NCI-H446 treated with DMSO at 0.1 percent for 48 hours (cell line): ENCODE data around the gene AP2A1.
"Not testable (repeated sequence)": the region's sequence is repeated elsewhere in the genome, so short reads cannot be mapped to it uniquely, and the experiment has no call there.

ENCODE experiments used
- DNase-seq: peaks from one replicate; lab custom pipeline; 2025; lab: John Stamatoyannopoulos, UW

Gene AP2A1

DNA sequence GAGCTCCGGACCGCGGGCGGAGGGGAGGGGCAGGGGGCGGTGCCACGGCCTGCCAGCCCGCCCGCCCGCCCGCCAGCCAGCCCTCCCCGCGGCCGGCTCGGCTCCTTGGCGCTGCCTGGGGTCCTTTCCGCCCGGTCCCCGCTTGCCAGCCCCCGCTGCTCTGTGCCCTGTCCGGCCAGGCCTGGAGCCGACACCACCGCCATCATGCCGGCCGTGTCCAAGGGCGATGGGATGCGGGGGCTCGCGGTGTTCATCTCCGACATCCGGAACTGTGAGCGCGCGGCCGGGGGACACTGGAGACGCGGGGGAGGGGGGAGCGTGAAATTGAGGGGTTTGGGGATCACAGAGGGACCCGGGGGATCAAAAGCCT, at the start of gene AP2A1:
AP2A1 (plus strand) TSS at position 72 of the 370 bp plus-strand sequence; CDS start at position 205, 133 bp downstream.
- no peak for DNase-seq

- DNase-seq: no peak
Observed at GRCh38 chr19:49718511-49718910, 48.3 kb upstream of the AP2A1 start.

- no peak for DNase-seq
Observed at GRCh38 chr19:49718991-49719390, 47.8 kb upstream of the AP2A1 start.

DNA sequence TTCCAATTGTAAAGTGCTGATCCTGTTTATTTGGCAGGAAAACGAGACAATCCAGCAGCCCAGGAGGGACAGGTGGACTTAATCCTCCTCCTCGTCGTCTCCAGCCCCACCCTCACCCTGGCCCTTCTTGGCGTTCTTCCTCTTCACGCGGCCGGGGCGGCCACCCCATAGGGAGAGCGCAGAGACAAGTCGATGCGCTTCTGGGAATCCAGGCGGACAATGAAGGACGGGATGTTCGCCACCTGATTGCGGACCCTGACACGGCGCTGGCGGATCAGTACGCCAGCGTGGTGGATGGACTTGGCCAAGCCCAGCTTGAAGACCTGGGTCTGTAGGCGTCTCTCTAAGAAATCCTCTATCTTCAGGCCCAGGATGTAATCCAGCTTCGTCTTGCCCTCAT, 47.4 kb upstream of the AP2A1 start:
- not testable (repeated sequence) for DNase-seq

DNA sequence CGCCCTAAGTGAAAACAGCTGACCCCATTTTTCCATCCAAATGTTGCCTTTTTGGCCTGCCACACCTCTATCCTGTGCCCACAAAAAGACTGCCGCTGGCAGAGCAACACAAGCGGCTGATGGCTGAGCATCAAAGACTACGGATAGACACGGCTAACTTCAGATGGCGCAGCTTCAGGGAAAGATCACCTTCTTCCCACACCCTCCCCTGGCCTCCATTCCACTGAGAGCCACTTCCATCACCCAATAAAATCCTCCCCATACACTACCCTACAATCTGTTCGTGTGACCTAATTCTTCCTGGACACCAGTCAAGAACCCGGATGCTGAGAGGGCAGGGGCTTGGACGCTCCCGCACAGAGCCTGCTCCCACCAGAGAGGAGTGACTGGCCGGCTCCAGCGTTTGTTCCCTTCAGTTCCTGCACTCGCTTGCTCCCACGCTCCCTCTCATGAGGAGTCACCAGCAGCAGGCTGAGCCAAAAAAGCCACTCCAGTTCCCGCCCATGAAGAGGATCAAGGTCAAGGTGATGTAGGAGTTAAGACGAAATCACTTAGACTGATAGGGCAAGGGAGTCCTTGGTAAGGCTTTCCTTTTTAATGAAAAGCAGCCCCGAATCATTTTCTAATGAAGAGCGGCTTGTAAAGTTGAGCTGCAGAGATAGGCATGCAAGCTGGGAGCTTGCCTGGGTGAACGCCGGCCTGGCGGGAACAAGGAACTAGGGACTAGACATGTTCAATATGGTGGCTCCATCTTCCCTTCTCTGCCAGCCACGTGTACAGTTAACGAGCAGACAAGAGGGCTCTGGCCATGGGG, 39.4 kb upstream of the AP2A1 start:
- DNase-seq: no peak

DNA sequence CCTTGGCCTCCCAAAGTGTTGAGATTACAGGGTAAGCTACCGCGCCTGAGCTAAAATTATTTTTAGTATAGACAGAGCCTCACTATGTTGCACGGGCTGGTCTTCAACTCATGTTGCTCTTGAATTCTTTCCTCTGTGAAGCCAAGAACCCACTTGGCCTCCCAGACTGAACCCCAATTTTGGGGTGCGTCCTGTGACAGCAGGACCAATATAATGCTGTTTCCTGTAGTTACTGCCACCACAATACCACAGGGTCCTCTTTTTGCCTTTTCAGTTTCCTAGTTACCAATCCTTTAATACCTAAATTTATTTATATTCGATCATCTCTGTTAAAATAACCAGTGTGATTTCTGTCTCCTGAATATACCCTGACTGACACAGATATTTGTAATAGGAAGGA, 36.6 kb upstream of the AP2A1 start:
- DNase-seq: no peak

GRCh38 chr19:49738268-49738667, 28.5 kb upstream of the AP2A1 start:
- no peak for DNase-seq

DNA sequence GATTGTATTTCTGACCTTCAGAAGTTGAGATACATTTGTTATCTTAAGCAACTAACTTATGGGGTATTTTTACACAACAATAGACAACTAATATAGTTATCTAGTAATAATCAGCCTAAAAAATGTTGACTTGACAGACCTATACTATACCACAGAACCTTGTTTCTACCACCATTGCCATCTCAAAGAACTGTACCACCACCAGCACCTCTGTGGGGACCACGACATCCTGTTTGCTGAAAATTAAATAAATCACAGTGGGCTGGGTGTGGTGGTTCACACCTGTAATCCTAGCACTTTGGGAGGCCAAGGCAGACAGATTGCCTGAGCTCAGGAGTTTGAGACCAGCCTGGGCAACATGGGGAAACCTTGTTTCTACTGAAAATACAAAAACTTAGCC, 27.7 kb upstream of the AP2A1 start:
- DNase-seq: no peak

- no peak for DNase-seq
Observed at GRCh38 chr19:49739933-49740332, 26.9 kb upstream of the AP2A1 start.

- no peak for DNase-seq
Observed at GRCh38 chr19:49741210-49741844, 25.5 kb upstream of the AP2A1 start.

DNA sequence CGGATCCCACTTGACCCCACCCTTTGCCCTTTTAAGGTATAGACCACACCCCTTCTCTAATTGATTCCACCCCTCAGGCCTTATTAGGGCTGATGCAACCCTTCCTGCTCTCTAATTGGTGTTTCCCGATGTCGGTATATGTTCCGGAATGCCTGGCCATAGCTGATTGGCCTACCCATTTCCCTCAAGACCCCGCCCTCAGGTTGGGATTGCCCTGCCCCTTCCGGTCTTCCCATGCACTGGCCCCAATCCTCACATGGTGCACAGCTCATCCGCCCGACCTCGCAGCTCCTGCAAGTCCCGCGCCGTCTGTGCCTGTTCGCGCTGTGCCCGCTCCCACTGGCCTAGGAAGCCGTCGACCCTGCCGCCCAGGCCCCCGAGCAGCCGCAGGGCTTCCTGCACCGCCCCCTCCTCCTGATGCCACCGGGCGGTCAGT, 21.8 kb upstream of the AP2A1 start:
- DNase-seq: no peak

GRCh38 chr19:49746206-49746958, 20.4 kb upstream of the AP2A1 start:
- no peak for DNase-seq

GRCh38 chr19:49749055-49749716, 17.6 kb upstream of the AP2A1 start:
- DNase-seq: no peak

DNA sequence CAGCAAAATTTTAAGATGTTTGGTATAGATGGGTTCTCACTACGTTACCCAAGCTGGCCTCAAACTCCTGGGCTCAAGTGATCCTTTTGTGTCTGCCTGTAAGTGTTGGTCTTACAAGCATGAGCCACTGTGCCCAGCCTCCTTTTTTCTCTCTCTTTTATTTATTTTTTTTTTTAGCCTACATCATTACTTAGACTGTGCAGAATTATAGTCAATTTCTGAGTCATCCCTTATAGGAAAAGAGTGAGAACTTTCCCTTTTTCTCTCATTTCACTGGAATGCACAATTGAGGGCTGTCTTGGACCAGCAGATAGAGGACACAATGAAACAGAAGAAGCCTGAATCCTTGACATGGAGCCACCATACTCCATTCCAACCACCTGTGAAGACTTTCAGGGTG, 17.0 kb upstream of the AP2A1 start:
- DNase-seq: no peak

- no peak for DNase-seq
Observed at GRCh38 chr19:49752701-49753100, 14.1 kb upstream of the AP2A1 start.

DNA sequence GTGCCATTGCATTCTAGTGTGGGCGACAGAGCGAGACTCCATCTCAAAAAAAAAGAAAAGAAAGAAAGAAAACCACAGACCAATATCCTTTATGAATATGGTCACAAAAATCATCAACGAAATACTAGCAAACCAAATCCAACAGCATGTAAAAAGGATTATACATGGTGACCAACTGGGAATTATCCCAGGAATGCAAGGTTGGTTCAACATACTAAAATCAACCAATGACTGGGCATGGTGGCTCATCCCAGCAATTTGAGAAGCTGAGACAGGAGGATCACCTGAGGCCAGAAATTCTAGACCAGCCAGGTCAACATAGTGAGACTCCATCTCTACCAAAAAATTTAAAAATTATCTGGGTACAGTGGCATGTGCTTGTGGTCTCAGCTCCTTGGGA, 10.8 kb upstream of the AP2A1 start:
- DNase-seq: no peak

DNA sequence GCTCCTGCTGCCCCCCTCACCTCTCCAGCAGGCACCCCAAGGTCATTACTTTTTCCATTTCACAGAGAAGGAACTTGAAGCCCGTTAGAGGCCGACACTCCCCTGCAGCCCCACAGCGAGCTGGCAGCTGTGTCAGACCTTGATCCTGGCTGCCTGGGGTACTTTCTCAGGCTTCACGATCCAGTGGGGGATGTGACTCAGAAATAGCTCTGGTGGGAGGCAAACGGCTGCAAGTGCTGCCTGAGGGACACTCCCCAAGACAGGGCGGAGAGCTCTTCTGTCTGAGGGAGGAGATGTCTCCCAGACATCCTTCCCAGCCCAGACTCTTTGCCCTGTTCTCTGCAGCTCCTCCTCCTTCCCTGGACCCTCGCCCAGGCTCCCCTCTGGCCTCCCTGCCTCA, 8.5 kb upstream of the AP2A1 start:
- DNase-seq: no peak

GRCh38 chr19:49761249-49761624, 5.6 kb upstream of the AP2A1 start:
- DNase-seq: no peak

GRCh38 chr19:49761625-49762311, 5.0 kb upstream of the AP2A1 start:
- DNase-seq: no peak

- no peak for DNase-seq
Observed at GRCh38 chr19:49763230-49763629, 3.6 kb upstream of the AP2A1 start, which contains the start of gene TSKS. TSS of gene TSKS (minus strand) at chr19:49763306. CDS start at chr19:49763247, 59 bp downstream.

GRCh38 chr19:49764341-49764740, 2.5 kb upstream of the AP2A1 start:
- DNase-seq: no peak
